HepG2 (cell line): ENCODE measurements around the gene TACC2. TPM values are rescaled to one million over a fixed set of nuclear protein-coding genes. Genes with fewer than 3 reads are reported as not detected.
A peak's percentile ranks its signal among the peaks of the same experiment; 100 is the strongest.

Experiments
- ATAC-seq: fragments of 200-7000 bp; cut with Tn5 transposase; 3 replicates; pipeline ENCODE4 v1.9.1; 2020; ENCODE audit warnings: mild to moderate bottlenecking, moderate library complexity
- BruUV-seq: library from RNA; stranded (reverse); fragments of 400-500 nt; replicated peaks from 2 replicates; lab custom pipeline; 2021; lab: Mats Ljungman, UMichigan
- CTCF ChIA-PET: fragments of 300-600 bp; formaldehyde crosslinking; extraction: SDS; loops from one replicate; lab custom pipeline; 2021; ENCODE audit warnings: low total read pairs, inconsistent platforms, low intra/inter-chr PET ratio; lab: Yijun Ruan, JAX
- POLR2A ChIA-PET: fragments of 350-600 bp; sonication (Branson Sonifier 250); formaldehyde crosslinking; loops from one replicate; lab custom pipeline; 2020; ENCODE audit warnings: antibody characterized with exemption, inconsistent platforms; lab: Yijun Ruan, JAX
- DNase-seq: peaks from one replicate; pipeline ENCODE4 v3.0.0-alpha.2; 2015; ENCODE audit warnings: low spot score
- FAIRE-seq: peaks from 3 replicates; lab custom pipeline; 2011; peaks lifted over from hg19 to GRCh38; lab: Jason Lieb, UNC
- H2AFZ ChIP-seq: one replicate; pipeline ENCODE4 v1.6.1; 2011; ENCODE audit warnings: low read length, inconsistent platforms
- H3K27ac ChIP-seq: fragments of 300-600 bp; 3 replicates; pipeline ENCODE4 v1.8.0; 2011; ENCODE audit warnings: mixed run types, mild to moderate bottlenecking, mixed read lengths, low read length, inconsistent platforms; ENCODE audit not compliant: insufficient read depth; ENCODE audit errors: extremely low read length
- H3K27me3 ChIP-seq, 2 experiments: fragments of 200-600 bp in 1 of 2; 2 replicates in 1 of 2; 3 replicates in 1 of 2; pipeline versions ENCODE4 v1.6.0 to v1.8.0; 2011; ENCODE audit warnings: low read length in 2 of 2, mild to moderate bottlenecking in 2 of 2, moderate library complexity in 2 of 2, inconsistent platforms in 1 of 2; ENCODE audit not compliant: insufficient read depth in 2 of 2, control insufficient read depth in 1 of 2
- H3K36me3 ChIP-seq, 2 experiments: fragments of 200-600 bp in 1 of 2; replicated peaks in 1 of 2; 2 replicates in 1 of 2; 3 replicates in 1 of 2; pipeline versions ENCODE4 v1.5.1 to v1.8.0; 2011; ENCODE audit warnings: low read length in 2 of 2, inconsistent platforms in 1 of 2; ENCODE audit not compliant: insufficient read depth in 2 of 2, control insufficient read depth in 1 of 2
- H3K4me1 ChIP-seq: 2 replicates; pipeline ENCODE4 v1.5.1; 2012; ENCODE audit warnings: low read length, inconsistent platforms; ENCODE audit not compliant: insufficient read depth
- H3K4me2 ChIP-seq: 2 replicates; pipeline ENCODE4 v1.6.0; 2011; ENCODE audit warnings: low read depth, low read length, inconsistent platforms
- H3K4me3 ChIP-seq, 3 experiments: fragments of 200-600 bp in 1 of 3; sonication (generic), shearing (Covaris generic) in 1 of 3; replicated peaks in 1 of 3; 2 replicates each; pipeline ENCODE4 v1.5.1; 2011 to 2016; ENCODE audit warnings: low read length in 3 of 3, inconsistent platforms in 2 of 3, low read depth in 2 of 3, mild to moderate bottlenecking in 2 of 3, control low read depth in 1 of 3, mixed read lengths in 1 of 3; ENCODE audit not compliant: insufficient read depth in 1 of 3
- H3K79me2 ChIP-seq: one replicate; pipeline ENCODE4 v1.6.1; 2011; ENCODE audit warnings: low read length, inconsistent platforms; ENCODE audit not compliant: insufficient read depth
- H3K9ac ChIP-seq: 2 replicates; pipeline ENCODE4 v1.6.0; 2011; ENCODE audit warnings: mild to moderate bottlenecking, low read depth, low read length, inconsistent platforms; ENCODE audit not compliant: insufficient read depth
- H3K9me3 ChIP-seq: 2 replicates; pipeline ENCODE4 v1.5.1; 2012; ENCODE audit warnings: mild to moderate bottlenecking, low read length
- H4K20me1 ChIP-seq: 2 replicates; pipeline ENCODE4 v1.6.0; 2011; ENCODE audit warnings: inconsistent platforms, mild to moderate bottlenecking, low read length, moderate library complexity; ENCODE audit not compliant: insufficient read depth
- MIER3 ChIP-seq: IDR thresholded peaks from 2 replicates; pipeline ENCODE4 v1.6.1; 2016; ENCODE audit warnings: missing compliant biosample characterization, borderline replicate concordance
- RAD51 ChIP-seq: fragments of 450-650 bp; IDR thresholded peaks from 2 replicates; pipeline ENCODE4 v1.6.1; 2016; ENCODE audit warnings: borderline replicate concordance
- ZNF121 ChIP-seq: sonication (generic); formaldehyde crosslinking; IDR thresholded peaks from 2 replicates; pipeline ENCODE4 v1.5.0; 2020; ENCODE audit warnings: mild to moderate bottlenecking, missing genetic modification reagents
- WGBS: methylation state at CpG from one replicate; pipeline ENCODE4 v1.1.6; 2017; ENCODE audit warnings: low lambda C conversion rate; 5-methylcytosine and 5-hydroxymethylcytosine counted together
- in situ Hi-C: cut with HindIII; loops from 2 replicates; pipeline ENCODE4 v1.10.0; 2017; ENCODE audit warnings: low pct_unique_long_range_greater_than_20kb; ENCODE audit not compliant: extremely low pct_ligation_motif_present
- intact Hi-C: fragments of 100-400 bp; cut with micrococcal nuclease; formaldehyde crosslinking; loops from one replicate; pipeline ENCODE4 v1.10.0; 2022; ENCODE audit not compliant: unreplicated experiment
- polyA plus RNA-seq, 8 experiments: library from polyadenylated mRNA; depleted of rRNA in 3 of 8; stranded (reverse) in 7 of 8; unstranded in 1 of 8; fragments of >200 nt; fragmentation: Illumina TruSeq in 4 of 8; extraction: Trizol in 4 of 8; gene quantifications; 2 replicates each; pipeline versions ENCODE4 v1.2.1 to v1.2.3, GENCODE V29; 2011 to 2016; ENCODE audit warnings: low read depth in 4 of 8, missing spikeins in 1 of 8, mixed read lengths in 1 of 8; ENCODE audit not compliant: insufficient read depth in 1 of 8
- total RNA-seq, 5 experiments: library from RNA; depleted of rRNA; stranded (reverse); fragments of >200 nt; fragmentation: Illumina TruSeq; extraction: Trizol; gene quantifications; 2 replicates each; pipeline ENCODE4 v1.2.3, GENCODE V29; 2016; ENCODE audit warnings: low read depth in 1 of 5
- TF ChIP-seq, protein P1 (sequence below): IDR thresholded peaks from 2 replicates; pipeline ENCODE4 v1.6.1; 2016; ENCODE audit warnings: missing compliant biosample characterization, missing genetic modification reagents, borderline replicate concordance
- TF ChIP-seq, protein P2 (sequence below): fragments of 450-650 bp; IDR thresholded peaks from 2 replicates; pipeline ENCODE4 v1.6.1; 2017; ENCODE audit warnings: mild to moderate bottlenecking
- TF ChIP-seq, protein P3 (sequence below): sonication (generic); formaldehyde crosslinking; IDR thresholded peaks from 2 replicates; pipeline ENCODE4 v1.5.0; 2020; ENCODE audit warnings: mild to moderate bottlenecking, missing genetic modification reagents
- TF ChIP-seq, protein P4 (sequence below): sonication (generic); formaldehyde crosslinking; IDR thresholded peaks from 2 replicates; pipeline ENCODE4 v1.5.0; 2020; ENCODE audit warnings: mild to moderate bottlenecking, missing genetic modification reagents

Gene TACC2
- total and polyA plus RNA-seq, 2 of the 13 experiments (the other 11 are each of a cell fraction or from before 2014, with no cell fraction given), result 11.8 to 16.0 TPM

DNA sequence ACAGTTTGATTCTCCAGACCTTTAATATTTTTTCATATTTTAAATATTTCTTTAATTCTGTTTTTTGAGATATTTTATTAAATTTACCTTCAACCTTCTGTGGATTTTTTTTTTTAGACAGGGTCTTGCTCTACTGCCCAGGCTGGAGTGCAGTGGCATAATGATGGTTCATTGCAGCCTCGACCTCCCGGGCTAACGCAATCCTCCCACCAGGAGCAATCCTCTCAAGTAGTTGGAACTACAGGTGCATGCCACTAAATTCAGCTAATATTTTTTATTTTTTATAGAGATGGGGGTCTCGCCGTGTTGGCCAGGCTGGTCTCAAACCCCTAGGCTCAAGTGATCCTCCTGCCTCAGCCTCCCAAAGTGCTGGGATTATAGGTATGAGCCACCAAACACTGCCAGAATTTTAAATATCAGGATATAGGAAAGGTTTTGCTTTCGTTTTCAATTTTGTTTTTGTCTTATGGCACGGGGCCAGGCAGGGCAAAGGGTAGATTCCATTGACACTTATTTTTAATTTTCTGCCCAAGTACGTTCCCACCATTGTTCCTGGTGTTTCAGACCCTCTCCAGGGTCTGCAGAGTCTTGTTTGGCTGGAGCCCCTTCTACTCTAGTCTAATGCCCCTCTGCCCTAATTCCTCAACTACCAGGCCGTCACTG lies 1.2 kb downstream of the TACC2 start:
- H3K4me2 ChIP-seq, result peak overlapping the region; percentile 81
- TF ChIP-seq, protein P1, sequence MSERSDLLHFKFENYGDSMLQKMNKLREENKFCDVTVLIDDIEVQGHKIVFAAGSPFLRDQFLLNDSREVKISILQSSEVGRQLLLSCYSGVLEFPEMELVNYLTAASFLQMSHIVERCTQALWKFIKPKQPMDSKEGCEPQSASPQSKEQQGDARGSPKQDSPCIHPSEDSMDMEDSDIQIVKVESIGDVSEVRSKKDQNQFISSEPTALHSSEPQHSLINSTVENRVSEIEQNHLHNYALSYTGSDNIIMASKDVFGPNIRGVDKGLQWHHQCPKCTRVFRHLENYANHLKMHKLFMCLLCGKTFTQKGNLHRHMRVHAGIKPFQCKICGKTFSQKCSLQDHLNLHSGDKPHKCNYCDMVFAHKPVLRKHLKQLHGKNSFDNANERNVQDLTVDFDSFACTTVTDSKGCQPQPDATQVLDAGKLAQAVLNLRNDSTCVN (CRISPR knock-in tag), result no peak
- TF ChIP-seq ZNF121 (CRISPR knock-in tag) (peak; percentile 67), MIER3 (no peak), RAD51 (no peak)
- TF ChIP-seq, protein P2, sequence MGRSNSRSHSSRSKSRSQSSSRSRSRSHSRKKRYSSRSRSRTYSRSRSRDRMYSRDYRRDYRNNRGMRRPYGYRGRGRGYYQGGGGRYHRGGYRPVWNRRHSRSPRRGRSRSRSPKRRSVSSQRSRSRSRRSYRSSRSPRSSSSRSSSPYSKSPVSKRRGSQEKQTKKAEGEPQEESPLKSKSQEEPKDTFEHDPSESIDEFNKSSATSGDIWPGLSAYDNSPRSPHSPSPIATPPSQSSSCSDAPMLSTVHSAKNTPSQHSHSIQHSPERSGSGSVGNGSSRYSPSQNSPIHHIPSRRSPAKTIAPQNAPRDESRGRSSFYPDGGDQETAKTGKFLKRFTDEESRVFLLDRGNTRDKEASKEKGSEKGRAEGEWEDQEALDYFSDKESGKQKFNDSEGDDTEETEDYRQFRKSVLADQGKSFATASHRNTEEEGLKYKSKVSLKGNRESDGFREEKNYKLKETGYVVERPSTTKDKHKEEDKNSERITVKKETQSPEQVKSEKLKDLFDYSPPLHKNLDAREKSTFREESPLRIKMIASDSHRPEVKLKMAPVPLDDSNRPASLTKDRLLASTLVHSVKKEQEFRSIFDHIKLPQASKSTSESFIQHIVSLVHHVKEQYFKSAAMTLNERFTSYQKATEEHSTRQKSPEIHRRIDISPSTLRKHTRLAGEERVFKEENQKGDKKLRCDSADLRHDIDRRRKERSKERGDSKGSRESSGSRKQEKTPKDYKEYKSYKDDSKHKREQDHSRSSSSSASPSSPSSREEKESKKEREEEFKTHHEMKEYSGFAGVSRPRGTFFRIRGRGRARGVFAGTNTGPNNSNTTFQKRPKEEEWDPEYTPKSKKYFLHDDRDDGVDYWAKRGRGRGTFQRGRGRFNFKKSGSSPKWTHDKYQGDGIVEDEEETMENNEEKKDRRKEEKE, result no peak
- TF ChIP-seq, protein P3, sequence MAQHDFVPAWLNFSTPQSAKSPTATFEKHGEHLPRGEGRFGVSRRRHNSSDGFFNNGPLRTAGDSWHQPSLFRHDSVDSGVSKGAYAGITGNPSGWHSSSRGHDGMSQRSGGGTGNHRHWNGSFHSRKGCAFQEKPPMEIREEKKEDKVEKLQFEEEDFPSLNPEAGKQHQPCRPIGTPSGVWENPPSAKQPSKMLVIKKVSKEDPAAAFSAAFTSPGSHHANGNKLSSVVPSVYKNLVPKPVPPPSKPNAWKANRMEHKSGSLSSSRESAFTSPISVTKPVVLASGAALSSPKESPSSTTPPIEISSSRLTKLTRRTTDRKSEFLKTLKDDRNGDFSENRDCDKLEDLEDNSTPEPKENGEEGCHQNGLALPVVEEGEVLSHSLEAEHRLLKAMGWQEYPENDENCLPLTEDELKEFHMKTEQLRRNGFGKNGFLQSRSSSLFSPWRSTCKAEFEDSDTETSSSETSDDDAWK (CRISPR knock-in tag), result no peak
- TF ChIP-seq, protein P4, sequence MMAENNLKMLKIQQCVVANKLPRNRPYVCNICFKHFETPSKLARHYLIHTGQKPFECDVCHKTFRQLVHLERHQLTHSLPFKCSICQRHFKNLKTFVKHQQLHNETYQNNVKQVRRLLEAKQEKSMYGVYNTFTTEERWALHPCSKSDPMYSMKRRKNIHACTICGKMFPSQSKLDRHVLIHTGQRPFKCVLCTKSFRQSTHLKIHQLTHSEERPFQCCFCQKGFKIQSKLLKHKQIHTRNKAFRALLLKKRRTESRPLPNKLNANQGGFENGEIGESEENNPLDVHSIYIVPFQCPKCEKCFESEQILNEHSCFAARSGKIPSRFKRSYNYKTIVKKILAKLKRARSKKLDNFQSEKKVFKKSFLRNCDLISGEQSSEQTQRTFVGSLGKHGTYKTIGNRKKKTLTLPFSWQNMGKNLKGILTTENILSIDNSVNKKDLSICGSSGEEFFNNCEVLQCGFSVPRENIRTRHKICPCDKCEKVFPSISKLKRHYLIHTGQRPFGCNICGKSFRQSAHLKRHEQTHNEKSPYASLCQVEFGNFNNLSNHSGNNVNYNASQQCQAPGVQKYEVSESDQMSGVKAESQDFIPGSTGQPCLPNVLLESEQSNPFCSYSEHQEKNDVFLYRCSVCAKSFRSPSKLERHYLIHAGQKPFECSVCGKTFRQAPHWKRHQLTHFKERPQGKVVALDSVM (CRISPR knock-in tag), result peak; percentile 17; the same call in 1 of the 2 replicates
- no TSS peak for BruUV-seq
- ChIA-PET POLR2A (no interaction called here), CTCF (no interaction called here)
- WGBS, result 8% methylated on average over 9 of the region's 9 CpGs
- no peak overlapping the region for H2AFZ ChIP-seq
- H4K20me1 ChIP-seq, result no peaks in the 10 kb centered on the region
- no peaks in the 10 kb centered on the region for H3K36me3 ChIP-seq
- ATAC-seq (no peak), FAIRE-seq (no peak), DNase-seq (no peak)
- H3K79me2 ChIP-seq, result no peaks in the 10 kb centered on the region
- H3K9me3 ChIP-seq, result no peaks in the 10 kb centered on the region
- in situ Hi-C loops, result no loop called here
- peak overlapping the region; percentile 62 for H3K9ac ChIP-seq
- no peaks in the 10 kb centered on the region for H3K27me3 ChIP-seq
- peak overlapping the region; percentile 49 to 65 (median 64) for H3K4me3 ChIP-seq
- intact Hi-C loops, result loop anchor here (5.0 kb wide), 1 partner anchor 122 kb away; no protein-coding TSS in a partner anchor
- no peak overlapping the region for H3K27ac ChIP-seq
- H3K4me1 ChIP-seq, result peaks cover 49% of the 10 kb centered on the region
